ENCODE measurements around the gene TSPAN17.

Gene TSPAN17

GRCh38 chr5:176643491-176644219 lies 3.6 kb upstream of the TSPAN17 start:
- FAIRE-seq = no peak

GRCh38 chr5:176644294-176644693 lies 3.0 kb upstream of the TSPAN17 start:
- no peak for FAIRE-seq

- FAIRE-seq = no peak
Observed at GRCh38 chr5:176644878-176645670, 2.2 kb upstream of the TSPAN17 start.

- FAIRE-seq = no peak
Observed at GRCh38 chr5:176646049-176646706, 1.1 kb upstream of the TSPAN17 start.

GRCh38 chr5:176646707-176647029 lies 616 bp upstream of the TSPAN17 start:
- FAIRE-seq = no peak

GRCh38 chr5:176647843-176648473 lies 674 bp downstream of the TSPAN17 start:
- no peak for FAIRE-seq

- no peak for FAIRE-seq
Observed at GRCh38 chr5:176648474-176649194, 1.4 kb downstream of the TSPAN17 start.

- FAIRE-seq = no peak
Observed at GRCh38 chr5:176650354-176650884, 3.1 kb downstream of the TSPAN17 start.

- no peak for FAIRE-seq
Observed at GRCh38 chr5:176651472-176651980, 4.2 kb downstream of the TSPAN17 start.

GRCh38 chr5:176652136-176652535 lies 4.9 kb downstream of the TSPAN17 start:
- FAIRE-seq = no peak

GRCh38 chr5:176653401-176654385 lies 6.4 kb downstream of the TSPAN17 start:
- FAIRE-seq = no peak

GRCh38 chr5:176654856-176655255 lies 7.6 kb downstream of the TSPAN17 start:
- no peak for FAIRE-seq

- no peak for FAIRE-seq
Observed at GRCh38 chr5:176656467-176656990, 9.2 kb downstream of the TSPAN17 start.

GRCh38 chr5:176658007-176658599 lies 10.8 kb downstream of the TSPAN17 start:
- peak; percentile 30 for FAIRE-seq

- no peak for FAIRE-seq
Observed at GRCh38 chr5:176658817-176659511, 11.7 kb downstream of the TSPAN17 start.

- FAIRE-seq = no peak
Observed at GRCh38 chr5:176659512-176659839, 12.2 kb downstream of the TSPAN17 start.

- no peak for FAIRE-seq
Observed at GRCh38 chr5:176659860-176660461, 12.7 kb downstream of the TSPAN17 start.

- no peak for FAIRE-seq
Observed at GRCh38 chr5:176660530-176660859, 13.2 kb downstream of the TSPAN17 start.

GRCh38 chr5:176660860-176661641 lies 13.8 kb downstream of the TSPAN17 start:
- no peak for FAIRE-seq
